SJCRH30 (cell line): ENCODE data around the gene SPTBN4. TPM values are rescaled to one million over a fixed set of nuclear protein-coding genes. Genes with fewer than 3 reads are reported as not detected.
"Not testable (repeated sequence)": the region's sequence is repeated elsewhere in the genome, so short reads cannot be mapped to it uniquely, and the experiment has no call there.

ENCODE experiments used
- DNase-seq, 2 experiments: peaks; one replicate each; pipeline ENCODE4 v3.0.0-alpha.2; 2015 to 2020
- H3K27ac ChIP-seq: fragments of 250-450 bp; sonication (Bioruptor Pico); 2 replicates; pipeline ENCODE4 v1.5.1; 2020; ENCODE audit warnings: mild to moderate bottlenecking, moderate library complexity
- H3K27me3 ChIP-seq: fragments of 250-450 bp; sonication (Bioruptor Pico); 2 replicates; pipeline ENCODE4 v1.5.1; 2020; ENCODE audit warnings: mild to moderate bottlenecking, moderate library complexity
- H3K36me3 ChIP-seq: fragments of 250-450 bp; sonication (Bioruptor Pico); 2 replicates; pipeline ENCODE4 v1.5.1; 2020; ENCODE audit warnings: mild to moderate bottlenecking, moderate library complexity
- H3K4me1 ChIP-seq: fragments of 250-450 bp; sonication (Bioruptor Pico); 2 replicates; pipeline ENCODE4 v1.5.1; 2020; ENCODE audit warnings: mild to moderate bottlenecking, moderate library complexity
- H3K4me3 ChIP-seq: fragments of 250-450 bp; sonication (Bioruptor Pico); 2 replicates; pipeline ENCODE4 v1.5.1; 2020; ENCODE audit warnings: mild to moderate bottlenecking, moderate library complexity
- H3K9me3 ChIP-seq: fragments of 250-450 bp; sonication (Bioruptor Pico); replicated peaks from 2 replicates; pipeline ENCODE4 v1.5.1; 2020; ENCODE audit warnings: mild to moderate bottlenecking, moderate library complexity
- total RNA-seq: library from RNA; depleted of rRNA; stranded (reverse); fragments of >200 nt; shearing (Covaris generic); gene quantifications from 2 replicates; pipeline ENCODE4 v1.2.3, GENCODE V29; 2014

The SPTBN4 gene
- total RNA-seq, 1 experiment from 2014 or later: 0.32 TPM

DNA sequence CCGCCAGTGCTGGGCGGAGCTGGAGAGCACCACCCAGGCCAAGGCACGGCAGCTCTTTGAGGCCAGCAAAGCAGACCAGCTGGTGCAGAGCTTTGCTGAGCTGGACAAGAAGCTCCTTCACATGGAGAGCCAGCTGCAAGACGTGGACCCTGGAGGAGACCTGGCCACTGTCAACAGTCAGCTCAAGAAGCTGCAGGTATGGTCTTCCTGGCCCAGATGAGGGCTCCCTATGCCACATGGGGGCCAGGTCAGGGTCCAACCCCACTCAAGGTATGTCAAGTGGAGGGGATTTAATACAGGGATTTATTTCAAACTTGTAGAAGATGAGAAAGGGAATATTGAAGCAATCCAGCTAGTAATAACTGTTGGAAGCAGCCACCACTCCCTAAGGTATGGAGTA is 67.3 kb downstream of the SPTBN4 start:
- Histone ChIP-seq H3K36me3 (no peaks in the 10 kb centered on the region), H3K4me1 (0 out of 2 replicates have a peak, but pooled peaks cover 5% of the 10 kb centered on the region), H3K4me3 (no peak overlapping the region), H3K27me3 (no peaks in the 10 kb centered on the region), H3K9me3 (no peaks in the 10 kb centered on the region), H3K27ac (no peak overlapping the region)
- no peak for DNase-seq

DNA sequence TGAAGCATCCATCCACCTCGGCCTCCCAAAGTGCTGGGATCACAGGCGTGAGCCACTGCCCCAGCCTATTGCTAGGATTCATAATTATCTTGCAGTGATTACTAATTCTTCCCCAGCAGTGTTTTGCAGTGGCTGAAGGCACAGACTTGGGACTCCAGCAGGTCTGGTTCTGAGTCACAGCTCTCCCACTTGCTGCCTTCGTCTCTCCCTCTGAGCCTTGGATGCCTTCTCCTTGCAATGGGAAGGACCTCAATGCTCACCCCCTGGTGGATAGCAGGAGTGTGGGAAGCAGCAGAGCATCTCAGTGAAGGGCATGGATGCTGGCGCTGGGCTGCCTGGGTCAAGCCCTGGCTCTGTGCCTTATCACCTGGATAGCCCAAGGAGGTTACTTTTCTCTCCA is 72.3 kb downstream of the SPTBN4 start:
- Histone ChIP-seq H3K4me1 (peaks cover 8% of the 10 kb centered on the region; the same call in 1 of the 2 replicates), H3K36me3 (no peaks in the 10 kb centered on the region), H3K27me3 (no peaks in the 10 kb centered on the region), H3K27ac (no peak overlapping the region), H3K9me3 (no peaks in the 10 kb centered on the region), H3K4me3 (no peak overlapping the region)
- no peak for DNase-seq

GRCh38 chr19:40542202-40542859 is 75.5 kb downstream of the SPTBN4 start:
- H3K27ac ChIP-seq: no peak overlapping the region
- peaks cover 7% of the 10 kb centered on the region; the same call in 1 of the 2 replicates for H3K9me3 ChIP-seq
- no peaks in the 10 kb centered on the region; the same call in 1 of the 2 replicates for H3K27me3 ChIP-seq
- H3K4me1 ChIP-seq: peaks cover 8% of the 10 kb centered on the region; the same call in 1 of the 2 replicates
- no peak overlapping the region for H3K4me3 ChIP-seq
- H3K36me3 ChIP-seq: no peaks in the 10 kb centered on the region
- DNase-seq: peak; percentile 90

DNA sequence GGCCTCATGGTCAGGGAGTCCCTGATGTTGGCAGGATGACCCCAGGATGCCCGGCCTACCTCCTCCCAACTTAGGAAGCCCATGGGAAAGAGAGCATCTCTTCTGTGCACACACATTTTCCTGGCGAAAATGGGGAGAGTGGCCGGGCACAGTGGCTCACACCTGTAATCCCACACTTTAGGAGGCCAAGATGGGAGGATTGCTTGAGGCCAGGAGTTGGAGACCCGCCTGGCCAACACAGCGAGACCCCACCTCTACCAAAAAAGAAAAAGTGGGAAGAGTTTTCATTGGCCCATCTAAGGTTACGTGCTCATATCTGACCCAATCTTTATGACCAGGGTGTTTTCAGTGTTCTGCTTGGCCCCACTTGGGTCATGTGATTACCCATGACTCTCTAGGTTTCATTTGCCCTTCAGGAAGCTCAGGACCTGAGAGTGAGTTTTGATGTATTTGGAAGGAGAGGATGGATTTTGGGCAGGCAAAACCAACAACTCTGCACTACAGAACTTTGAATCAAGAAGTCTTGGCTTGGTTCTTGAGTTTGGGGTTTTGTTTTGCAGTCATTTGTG is 76.3 kb downstream of the SPTBN4 start:
- H3K27me3 ChIP-seq: no peaks in the 10 kb centered on the region; the same call in 1 of the 2 replicates
- no peak overlapping the region for H3K4me3 ChIP-seq
- H3K9me3 ChIP-seq: peaks cover 7% of the 10 kb centered on the region; the same call in 1 of the 2 replicates
- no peak for DNase-seq
- H3K4me1 ChIP-seq: peaks cover 8% of the 10 kb centered on the region; the same call in 1 of the 2 replicates
- no peaks in the 10 kb centered on the region for H3K36me3 ChIP-seq
- H3K27ac ChIP-seq: no peak overlapping the region

- DNase-seq, H3K9me3 ChIP-seq, H3K4me3 ChIP-seq, H3K4me1 ChIP-seq, H3K27me3 ChIP-seq, H3K27ac ChIP-seq, H3K36me3 ChIP-seq: not testable (repeated sequence)
Measured at GRCh38 chr19:40546153-40546841, 79.5 kb downstream of the SPTBN4 start.

GRCh38 chr19:40547190-40547589 is 80.4 kb downstream of the SPTBN4 start:
- not testable (repeated sequence) for H3K4me3 ChIP-seq, H3K27me3 ChIP-seq, DNase-seq, H3K4me1 ChIP-seq, H3K9me3 ChIP-seq, H3K27ac ChIP-seq, H3K36me3 ChIP-seq

DNA sequence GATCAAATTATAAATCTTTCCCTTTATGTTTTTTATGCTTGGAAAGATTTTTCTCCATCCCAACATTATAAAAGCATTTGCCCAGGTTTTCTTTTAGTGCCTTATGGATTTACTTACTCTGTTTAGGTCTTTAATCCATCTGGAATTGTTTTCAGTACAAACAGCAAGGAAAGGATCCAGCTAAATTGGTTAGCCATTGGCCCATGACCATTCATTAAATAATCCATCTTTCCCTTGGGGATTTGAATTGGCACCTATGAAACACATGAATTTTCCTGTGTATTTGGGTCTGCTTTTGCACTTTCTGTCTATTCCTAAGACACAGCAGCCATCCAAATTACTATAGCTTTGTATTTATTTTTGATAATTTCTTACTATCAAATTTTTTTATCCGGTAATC is 81.0 kb downstream of the SPTBN4 start:
- no peak overlapping the region for H3K27ac ChIP-seq
- no peak overlapping the region for H3K4me3 ChIP-seq
- H3K27me3 ChIP-seq: no peaks in the 10 kb centered on the region; the same call in 1 of the 2 replicates
- H3K9me3 ChIP-seq: peaks cover 7% of the 10 kb centered on the region; the same call in 1 of the 2 replicates
- H3K4me1 ChIP-seq: peaks cover 1% of the 10 kb centered on the region; the same call in 1 of the 2 replicates
- no peaks in the 10 kb centered on the region for H3K36me3 ChIP-seq
- no peak for DNase-seq

- DNase-seq: peak; percentile 57 to 65
- H3K27me3 ChIP-seq: no peaks in the 10 kb centered on the region; the same call in 1 of the 2 replicates
- peaks cover 7% of the 10 kb centered on the region; the same call in 1 of the 2 replicates for H3K4me1 ChIP-seq
- H3K9me3 ChIP-seq: peaks cover 7% of the 10 kb centered on the region; the same call in 1 of the 2 replicates
- H3K27ac ChIP-seq: no peak overlapping the region
- no peak overlapping the region for H3K4me3 ChIP-seq
- H3K36me3 ChIP-seq: no peaks in the 10 kb centered on the region
Measured at GRCh38 chr19:40549007-40549708, 82.4 kb downstream of the SPTBN4 start.

DNA sequence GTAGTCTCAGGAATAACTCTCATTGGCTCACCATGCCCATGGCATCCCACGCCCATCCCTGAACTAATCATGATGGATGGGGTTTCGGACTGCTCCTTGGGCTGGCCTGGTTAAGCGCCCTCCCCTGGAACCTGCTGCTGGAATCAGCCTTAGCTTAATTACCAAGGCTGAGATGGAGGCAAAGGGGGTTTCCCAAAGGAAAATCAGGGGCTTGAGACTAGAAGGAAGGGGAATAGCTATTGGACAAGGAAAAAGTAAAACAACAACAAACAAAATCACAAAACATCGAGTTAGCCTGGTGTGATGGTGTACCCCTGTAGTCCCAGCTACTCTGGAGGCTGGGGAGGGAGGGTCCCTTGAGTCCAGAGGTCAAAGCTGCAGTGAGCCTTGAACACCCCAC is 84.2 kb downstream of the SPTBN4 start:
- H3K4me3 ChIP-seq: no peak overlapping the region
- H3K36me3 ChIP-seq: no peaks in the 10 kb centered on the region
- no peak for DNase-seq
- H3K27ac ChIP-seq: no peak overlapping the region
- peaks cover 7% of the 10 kb centered on the region; the same call in 1 of the 2 replicates for H3K9me3 ChIP-seq
- H3K4me1 ChIP-seq: peaks cover 11% of the 10 kb centered on the region; the same call in 1 of the 2 replicates
- no peaks in the 10 kb centered on the region for H3K27me3 ChIP-seq

DNA sequence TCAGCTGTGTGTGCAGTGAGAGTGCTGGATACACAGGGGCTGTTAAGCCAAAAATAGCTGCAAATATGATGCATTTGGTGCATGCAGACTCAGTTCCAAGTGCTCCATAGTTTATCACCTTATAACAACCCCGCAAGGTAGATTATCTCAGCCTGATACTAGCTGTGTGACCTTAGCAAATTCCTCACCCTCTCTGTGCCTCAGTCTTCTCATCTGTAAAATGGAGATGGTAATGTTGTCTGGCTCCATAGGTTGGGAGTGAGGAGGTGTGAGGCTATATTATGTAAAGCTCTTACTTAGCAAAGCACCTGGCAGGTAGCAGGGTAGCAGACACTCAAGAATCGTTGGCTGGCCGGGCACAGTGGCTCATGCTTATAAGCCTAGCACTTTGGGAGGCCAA is 86.0 kb downstream of the SPTBN4 start:
- H3K27me3 ChIP-seq: no peaks in the 10 kb centered on the region; the same call in 1 of the 2 replicates
- H3K36me3 ChIP-seq: no peaks in the 10 kb centered on the region
- H3K27ac ChIP-seq: no peak overlapping the region
- H3K4me1 ChIP-seq: peaks cover 11% of the 10 kb centered on the region; the same call in 1 of the 2 replicates
- no peaks in the 10 kb centered on the region for H3K9me3 ChIP-seq
- DNase-seq: no peak
- H3K4me3 ChIP-seq: no peak overlapping the region

DNA sequence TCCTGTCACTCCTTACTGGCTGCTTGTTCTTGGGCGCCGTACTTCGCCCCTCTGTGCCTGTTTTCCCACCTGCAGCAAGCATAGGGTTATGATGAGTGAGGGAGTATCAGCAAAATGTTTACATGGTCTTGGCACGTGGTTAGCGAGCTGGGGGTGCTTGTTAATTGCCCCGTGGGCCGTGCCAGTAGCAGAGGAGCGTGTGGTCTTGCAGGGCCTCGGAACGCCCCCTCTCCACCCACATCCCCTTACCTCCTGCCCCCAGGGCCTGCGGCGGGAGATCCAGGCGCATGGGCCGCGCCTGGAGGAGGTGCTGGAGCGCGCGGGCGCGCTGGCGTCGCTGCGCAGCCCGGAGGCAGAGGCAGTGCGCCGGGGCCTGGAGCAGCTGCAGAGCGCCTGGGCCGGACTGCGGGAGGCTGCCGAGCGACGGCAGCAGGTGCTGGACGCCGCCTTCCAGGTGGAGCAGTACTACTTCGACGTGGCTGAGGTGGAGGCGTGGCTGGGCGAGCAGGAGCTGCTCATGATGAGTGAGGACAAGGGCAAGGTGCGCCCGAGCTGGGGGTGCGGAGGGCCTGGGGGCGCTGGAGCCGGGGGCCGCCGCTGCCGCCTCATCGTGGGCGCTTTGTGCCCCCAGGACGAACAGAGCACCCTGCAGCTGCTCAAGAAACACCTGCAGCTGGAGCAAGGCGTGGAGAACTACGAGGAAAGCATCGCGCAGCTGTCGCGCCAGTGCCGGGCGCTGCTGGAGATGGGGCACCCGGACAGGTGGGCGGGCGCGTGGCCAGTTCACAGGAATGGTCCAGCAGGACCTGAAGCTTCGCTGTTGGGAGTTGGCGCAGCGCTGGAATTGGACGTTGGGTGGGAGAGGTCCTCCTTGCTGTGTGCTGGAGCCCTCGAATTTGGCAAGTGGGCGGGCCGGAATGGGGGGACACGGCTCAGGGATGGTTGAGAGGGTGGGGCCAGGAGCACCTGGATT is 87.4 kb downstream of the SPTBN4 start:
- H3K27ac ChIP-seq: no peak overlapping the region
- H3K4me3 ChIP-seq: no peak overlapping the region
- H3K36me3 ChIP-seq: no peaks in the 10 kb centered on the region
- H3K4me1 ChIP-seq: peaks cover 11% of the 10 kb centered on the region; the same call in 1 of the 2 replicates
- peaks cover 2% of the 10 kb centered on the region; the same call in 1 of the 2 replicates for H3K27me3 ChIP-seq
- peak; percentile 78 to 86 for DNase-seq
- H3K9me3 ChIP-seq: no peaks in the 10 kb centered on the region

GRCh38 chr19:40555978-40556689 is 89.3 kb downstream of the SPTBN4 start:
- no peaks in the 10 kb centered on the region for H3K36me3 ChIP-seq
- no peak overlapping the region for H3K27ac ChIP-seq
- H3K27me3 ChIP-seq: peaks cover 16% of the 10 kb centered on the region
- H3K4me1 ChIP-seq: peaks cover 11% of the 10 kb centered on the region; the same call in 1 of the 2 replicates
- DNase-seq: no peak
- H3K4me3 ChIP-seq: no peak overlapping the region
- no peaks in the 10 kb centered on the region for H3K9me3 ChIP-seq

DNA sequence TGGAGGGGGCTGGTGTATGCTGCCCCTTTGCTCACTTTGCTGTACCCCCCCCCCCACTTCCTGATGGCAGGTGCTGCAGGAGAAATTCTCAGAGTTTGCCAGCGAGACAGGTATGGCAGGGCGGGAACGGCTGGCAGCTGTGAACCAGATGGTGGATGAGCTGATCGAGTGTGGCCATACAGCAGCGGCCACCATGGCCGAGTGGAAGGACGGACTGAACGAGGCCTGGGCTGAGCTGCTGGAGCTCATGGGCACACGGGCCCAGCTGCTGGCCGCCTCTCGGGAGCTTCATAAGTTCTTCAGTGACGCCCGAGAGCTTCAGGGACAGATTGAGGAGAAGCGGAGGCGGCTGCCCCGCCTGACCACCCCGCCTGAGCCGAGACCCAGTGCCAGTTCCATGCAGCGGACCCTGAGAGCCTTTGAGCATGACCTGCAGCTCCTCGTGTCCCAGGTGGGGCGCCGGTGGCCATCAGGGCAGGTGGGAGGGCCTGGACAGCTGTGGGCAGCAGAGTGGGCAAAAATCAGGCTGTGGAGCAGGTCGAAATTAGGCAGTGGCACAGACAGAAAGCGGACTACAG is 90.2 kb downstream of the SPTBN4 start:
- H3K4me3 ChIP-seq: no peak overlapping the region
- no peak for DNase-seq
- no peaks in the 10 kb centered on the region for H3K9me3 ChIP-seq
- peaks cover 19% of the 10 kb centered on the region for H3K27me3 ChIP-seq
- H3K4me1 ChIP-seq: peaks cover 11% of the 10 kb centered on the region; the same call in 1 of the 2 replicates
- no peaks in the 10 kb centered on the region for H3K36me3 ChIP-seq
- H3K27ac ChIP-seq: no peak overlapping the region
